ENCODE data around the gene ZNF273. TPM values are rescaled to one million over a fixed set of nuclear protein-coding genes. Genes with fewer than 3 reads are reported as not detected.

ZNF273 gene
- total RNA-seq, 5 donors from 2014 or later (not counting 1 experiment from before 2014, with no cell fraction given): 5.9 to 9.0 (median 7.4) TPM

DNA sequence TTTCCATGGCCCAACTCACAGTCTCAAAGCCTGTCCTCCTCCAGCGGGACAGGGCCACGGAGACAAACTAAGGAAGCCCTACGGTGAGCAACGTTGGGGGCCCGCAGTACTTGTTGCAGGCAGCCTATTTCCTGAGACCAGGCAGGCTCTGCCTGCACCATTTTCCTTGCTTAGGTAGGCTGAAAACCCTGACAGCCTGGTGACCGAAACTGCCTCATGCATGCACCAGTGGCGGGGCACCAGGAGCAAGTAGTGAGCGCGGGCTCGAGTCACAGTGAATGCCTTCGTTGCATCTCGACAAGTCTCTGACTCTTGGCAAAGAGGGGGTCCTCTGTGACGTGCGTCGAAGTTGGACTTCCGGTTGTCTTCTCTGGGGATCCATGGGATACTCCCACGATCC, 23.3 kb upstream of the ZNF273 start:
- ATAC-seq (replicated peaks in 1 of 4): no peak
- Histone ChIP-seq H3K4me3 (ENCODE audit: control insufficient read depth in 1 of 2, extremely low read depth in 1 of 2, low read length in 1 of 2) (no peak overlapping the region), H3K4me1 (ENCODE audit: control insufficient read depth in 1 of 2, extremely low read depth in 1 of 2, insufficient read depth in 2 of 2, low read length in 2 of 2) (peaks cover 0 to 25% of the 10 kb centered on the region in 2 experiments), H3K36me3 (ENCODE audit: control insufficient read depth in 2 of 2, extremely low read depth in 1 of 2, insufficient read depth in 1 of 2, low read length in 1 of 2) (no peaks in the 10 kb centered on the region), H3K9me3 (no peaks in the 10 kb centered on the region), H3K27ac (ENCODE audit: low read length) (no peak overlapping the region), H3K27me3 (replicated peaks in 1 of 2; ENCODE audit: control insufficient read depth in 2 of 2, extremely low read depth in 1 of 2, insufficient read depth in 2 of 2, low read length in 1 of 2) (peaks cover 0 to 81% of the 10 kb centered on the region in 2 experiments)
- no peak overlapping the region for H3K27ac Mint-ChIP-seq
- peaks cover 42 to 64% of the 10 kb centered on the region in 2 donors for H3K27me3 Mint-ChIP-seq
- H3K4me3 Mint-ChIP-seq: no peak overlapping the region
- H3K4me1 Mint-ChIP-seq: peaks cover 14 to 19% (median 17%) of the 10 kb centered on the region in 3 donors
- ChIA-PET POLR2A (no interaction called here), CTCF (no interaction called here)
- no peaks in the 10 kb centered on the region for H3K36me3 Mint-ChIP-seq
- DNase-seq: peak in 1 of 35 experiments; percentile 2
- WGBS (ENCODE audit: insufficient coverage): 93% methylated on average over 17 of the region's 17 CpGs
- no peaks in the 10 kb centered on the region for H3K9me3 Mint-ChIP-seq

DNA sequence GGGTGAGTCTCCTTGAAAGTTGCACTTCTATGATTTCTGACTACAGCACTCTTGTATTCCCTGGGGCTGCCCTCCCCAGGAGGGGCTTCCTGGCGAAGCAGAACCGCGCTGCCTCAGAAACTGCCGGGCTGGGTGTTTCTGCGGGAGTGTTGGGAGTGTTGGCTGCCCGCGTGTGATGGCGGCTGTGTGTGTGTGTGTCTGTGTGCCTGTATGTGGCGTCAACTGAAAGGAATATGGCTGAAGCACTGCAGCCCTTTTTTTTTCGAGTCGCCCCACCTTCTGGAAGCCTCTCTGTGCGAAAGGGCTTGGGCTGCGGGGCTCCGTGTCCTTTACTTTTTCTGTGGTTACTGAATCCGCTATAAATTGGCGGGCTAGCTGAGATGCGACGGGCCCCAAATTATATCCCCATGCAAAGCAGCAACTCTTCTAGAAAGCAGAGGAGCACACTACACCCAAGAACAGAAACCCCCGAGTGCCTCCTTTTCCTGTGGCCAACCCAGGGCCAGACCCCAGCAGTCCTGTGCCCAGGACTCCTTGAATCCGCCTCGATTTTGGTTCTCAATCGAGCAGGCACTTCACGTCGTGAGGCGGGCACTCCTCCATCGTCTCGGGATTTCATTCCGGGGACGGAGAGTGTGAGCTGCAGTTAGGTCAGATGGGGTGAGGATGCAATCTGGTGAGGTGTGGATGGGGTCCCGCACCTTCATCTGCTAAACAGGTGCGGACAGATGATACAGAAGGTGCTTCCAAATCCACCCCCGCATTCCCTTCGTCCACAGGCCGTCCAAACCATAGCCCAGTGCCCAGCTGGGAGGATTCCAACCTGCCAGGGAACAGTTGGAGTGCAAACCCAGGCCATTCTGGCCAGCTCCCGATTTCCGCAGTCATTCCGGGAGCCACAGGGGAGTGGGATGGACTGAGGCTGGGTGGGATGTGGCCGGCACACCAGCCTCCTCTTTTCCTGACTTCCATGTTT, 22.5 kb upstream of the ZNF273 start:
- Histone ChIP-seq H3K4me1 (ENCODE audit: control insufficient read depth in 1 of 2, extremely low read depth in 1 of 2, insufficient read depth in 2 of 2, low read length in 2 of 2) (peaks cover 0 to 25% of the 10 kb centered on the region in 2 experiments), H3K4me3 (ENCODE audit: control insufficient read depth in 1 of 2, extremely low read depth in 1 of 2, low read length in 1 of 2) (no peak overlapping the region), H3K36me3 (ENCODE audit: control insufficient read depth in 2 of 2, extremely low read depth in 1 of 2, insufficient read depth in 1 of 2, low read length in 1 of 2) (no peaks in the 10 kb centered on the region), H3K27me3 (replicated peaks in 1 of 2; ENCODE audit: control insufficient read depth in 2 of 2, extremely low read depth in 1 of 2, insufficient read depth in 2 of 2, low read length in 1 of 2) (peaks cover 0 to 79% of the 10 kb centered on the region in 2 experiments), H3K9me3 (no peaks in the 10 kb centered on the region), H3K27ac (ENCODE audit: low read length) (no peak overlapping the region)
- H3K27me3 Mint-ChIP-seq: peaks cover 43 to 72% of the 10 kb centered on the region in 2 donors
- H3K36me3 Mint-ChIP-seq: no peaks in the 10 kb centered on the region
- H3K4me1 Mint-ChIP-seq: peaks cover 14 to 19% (median 17%) of the 10 kb centered on the region in 3 donors
- H3K9me3 Mint-ChIP-seq: no peaks in the 10 kb centered on the region
- POLR2A ChIA-PET: no interaction called here
- no peak overlapping the region for H3K4me3 Mint-ChIP-seq
- CTCF ChIA-PET: interaction anchor here in 1 of 2 donors (0.7 kb wide), 1 partner anchor 84 kb away, joined by 5 read pairs; no protein-coding TSS in a partner anchor
- WGBS (ENCODE audit: insufficient coverage): 93% methylated on average over 27 of the region's 38 CpGs
- no peak overlapping the region for H3K27ac Mint-ChIP-seq
- DNase-seq (peak in 1 of 35 experiments; percentile 4), ATAC-seq (replicated peaks in 1 of 4) (no peak)

DNA sequence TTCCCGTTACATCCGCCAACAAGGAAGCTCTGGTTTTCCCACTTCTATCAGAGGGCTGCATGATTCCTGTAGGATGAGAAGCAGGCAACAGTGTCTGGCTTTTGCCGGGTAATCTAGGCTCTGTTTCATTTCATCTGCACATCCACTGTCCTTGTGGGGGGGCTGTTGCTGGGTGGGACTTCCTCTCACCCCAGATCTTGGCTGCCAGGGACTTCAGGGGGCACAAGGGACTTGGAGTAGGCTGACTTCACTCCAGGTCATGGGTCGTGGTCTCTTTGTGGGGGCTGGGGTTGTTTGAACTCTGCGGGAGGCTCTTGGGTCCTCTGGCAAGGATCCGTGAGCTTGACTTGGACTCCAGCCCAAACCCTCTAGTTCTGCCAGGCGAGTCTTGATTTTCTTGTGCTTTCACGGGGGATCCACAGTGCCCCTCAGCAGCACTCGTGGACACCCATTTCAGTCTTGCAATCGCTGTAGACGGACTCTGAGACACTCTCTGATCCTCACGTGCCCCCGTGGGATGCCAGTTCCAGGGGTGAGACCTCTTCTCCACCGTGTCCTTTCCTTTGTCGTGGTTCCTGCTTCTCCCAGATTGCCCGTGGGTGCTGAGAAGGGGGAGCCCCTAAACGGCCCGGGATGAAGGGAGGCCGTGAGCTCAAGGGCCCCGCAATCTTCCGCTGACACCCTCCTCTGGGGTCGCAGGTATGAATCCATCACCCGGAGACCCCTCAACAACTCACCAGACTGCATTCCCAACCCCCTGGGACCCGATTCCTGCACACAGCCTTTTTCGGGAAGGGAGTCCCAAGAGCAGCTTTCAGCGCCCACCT, 21.4 kb upstream of the ZNF273 start:
- Histone ChIP-seq H3K36me3 (ENCODE audit: control insufficient read depth in 2 of 2, extremely low read depth in 1 of 2, insufficient read depth in 1 of 2, low read length in 1 of 2) (no peaks in the 10 kb centered on the region), H3K9me3 (no peaks in the 10 kb centered on the region), H3K4me1 (ENCODE audit: control insufficient read depth in 1 of 2, extremely low read depth in 1 of 2, insufficient read depth in 2 of 2, low read length in 2 of 2) (peaks cover 0 to 25% of the 10 kb centered on the region in 2 experiments), H3K27me3 (replicated peaks in 1 of 2; ENCODE audit: control insufficient read depth in 2 of 2, extremely low read depth in 1 of 2, insufficient read depth in 2 of 2, low read length in 1 of 2) (peaks cover 0 to 75% of the 10 kb centered on the region in 2 experiments), H3K4me3 (ENCODE audit: control insufficient read depth in 1 of 2, extremely low read depth in 1 of 2, low read length in 1 of 2) (peak overlapping the region; percentile 20 to 29), H3K27ac (ENCODE audit: low read length) (no peak overlapping the region)
- peak overlapping the region in 1 of 3 donors; percentile 70 for H3K4me3 Mint-ChIP-seq
- ChIA-PET POLR2A (no interaction called here), CTCF (interaction anchor here in 1 of 2 donors (0.7 kb wide), 1 partner anchor 85 kb away, joined by 5 read pairs; no protein-coding TSS in a partner anchor)
- DNase-seq (peak in 1 of 35 experiments; percentile 1), ATAC-seq (replicated peaks in 1 of 4) (no peak)
- no peak overlapping the region for H3K27ac Mint-ChIP-seq
- peaks cover 14 to 19% (median 17%) of the 10 kb centered on the region in 3 donors for H3K4me1 Mint-ChIP-seq
- H3K9me3 Mint-ChIP-seq: no peaks in the 10 kb centered on the region
- H3K27me3 Mint-ChIP-seq: peaks cover 48 to 76% of the 10 kb centered on the region in 2 donors
- no peaks in the 10 kb centered on the region for H3K36me3 Mint-ChIP-seq
- WGBS (ENCODE audit: insufficient coverage): 86% methylated on average over 19 of the region's 26 CpGs

DNA sequence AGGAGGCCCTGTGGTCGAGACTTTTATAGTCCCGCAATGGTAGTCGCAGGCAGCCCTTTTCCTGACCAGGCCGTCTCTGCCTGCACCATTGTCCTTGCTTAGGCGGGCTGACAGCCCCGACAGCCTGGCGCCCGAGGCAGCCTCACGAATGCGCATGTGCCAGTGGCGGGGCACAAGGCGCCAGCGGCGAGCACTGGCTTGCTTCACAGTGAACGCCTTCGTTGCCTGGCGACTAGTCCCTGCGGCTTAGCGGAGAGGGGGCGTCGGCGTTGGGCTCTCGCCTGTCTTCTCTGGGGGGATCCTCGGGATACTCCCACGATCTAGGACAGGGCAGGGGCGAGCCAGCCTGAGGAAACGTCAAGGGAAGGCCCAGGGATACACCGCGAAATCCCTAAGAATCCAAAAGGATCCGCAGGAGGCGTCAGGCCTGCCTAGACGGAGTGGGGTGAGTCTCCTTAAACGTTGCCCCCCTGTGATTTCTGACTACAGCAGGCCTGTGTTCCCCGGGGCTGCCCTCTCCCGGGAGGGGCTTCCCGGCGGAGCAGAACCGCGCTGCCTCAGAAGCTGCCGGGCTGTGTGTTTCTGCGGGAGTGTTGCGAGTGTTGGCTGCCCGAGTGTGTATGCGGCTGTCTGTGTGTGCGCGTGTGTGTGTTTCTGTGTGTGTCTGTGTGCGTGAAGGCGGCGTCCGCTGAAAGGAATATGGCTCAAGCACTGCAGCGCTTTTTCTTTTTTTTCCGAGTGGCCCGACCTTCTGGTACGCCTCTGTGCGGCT, 20.5 kb upstream of the ZNF273 start:
- H3K9me3 Mint-ChIP-seq: no peaks in the 10 kb centered on the region
- Histone ChIP-seq H3K36me3 (ENCODE audit: control insufficient read depth in 2 of 2, extremely low read depth in 1 of 2, insufficient read depth in 1 of 2, low read length in 1 of 2) (no peaks in the 10 kb centered on the region), H3K9me3 (no peaks in the 10 kb centered on the region), H3K4me3 (ENCODE audit: control insufficient read depth in 1 of 2, extremely low read depth in 1 of 2, low read length in 1 of 2) (peak overlapping the region; percentile 29 to 33), H3K27me3 (replicated peaks in 1 of 2; ENCODE audit: control insufficient read depth in 2 of 2, extremely low read depth in 1 of 2, insufficient read depth in 2 of 2, low read length in 1 of 2) (peaks cover 0 to 73% of the 10 kb centered on the region in 2 experiments), H3K4me1 (ENCODE audit: control insufficient read depth in 1 of 2, extremely low read depth in 1 of 2, insufficient read depth in 2 of 2, low read length in 2 of 2) (peaks cover 0 to 17% of the 10 kb centered on the region in 2 experiments), H3K27ac (ENCODE audit: low read length) (no peak overlapping the region)
- peak in 5 of 35 experiments; percentile 9 to 26 (median 22) for DNase-seq
- no peaks in the 10 kb centered on the region for H3K36me3 Mint-ChIP-seq
- H3K4me3 Mint-ChIP-seq: peak overlapping the region; percentile 51 to 70 (median 59)
- CTCF ChIA-PET: no interaction called here
- H3K27ac Mint-ChIP-seq: no peak overlapping the region
- peak; percentile 14 to 37 (median 32) for ATAC-seq (replicated peaks in 1 of 4)
- peaks cover 9 to 13% (median 12%) of the 10 kb centered on the region in 3 donors for H3K4me1 Mint-ChIP-seq
- peaks cover 51 to 77% of the 10 kb centered on the region in 2 donors for H3K27me3 Mint-ChIP-seq
- POLR2A ChIA-PET: no interaction called here
- 19% methylated on average over 55 of the region's 55 CpGs for WGBS (ENCODE audit: insufficient coverage)

DNA sequence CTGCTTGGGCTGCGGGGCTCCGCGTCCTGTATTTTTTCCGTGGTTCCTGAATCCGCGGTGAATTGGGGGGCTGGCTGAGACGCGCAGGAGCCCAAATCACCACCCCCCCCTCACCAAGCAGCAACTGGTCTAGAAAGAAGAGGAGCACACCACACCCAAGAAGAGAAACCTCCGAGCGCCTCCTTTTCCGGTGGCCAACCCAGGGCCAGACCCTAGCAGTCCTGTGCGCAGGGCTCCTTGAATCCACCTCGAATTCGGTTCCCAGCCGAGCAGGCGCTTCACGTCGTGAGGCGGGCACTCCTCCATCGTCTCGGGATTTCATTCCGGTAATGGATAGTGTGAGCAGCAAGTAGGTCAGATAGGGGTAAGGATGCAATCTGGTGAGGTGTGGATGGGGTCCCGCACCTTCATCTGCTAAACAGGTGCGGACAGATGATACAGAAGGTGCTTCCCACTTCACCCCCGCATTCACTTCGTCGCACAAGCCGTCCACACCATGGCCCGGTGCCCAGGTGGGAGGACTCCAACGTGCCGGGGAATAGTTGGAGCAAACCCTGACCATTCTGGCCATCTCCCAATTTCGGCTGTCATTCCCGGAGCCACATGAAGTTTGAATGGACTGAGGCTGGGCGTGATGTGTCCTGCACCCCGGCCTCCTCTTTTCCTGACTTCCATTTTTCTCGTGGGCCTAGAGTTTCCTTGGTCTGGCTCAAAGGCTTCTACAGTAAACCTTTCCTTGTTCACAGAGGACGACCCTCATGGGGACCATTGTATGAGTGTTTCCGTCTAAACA, 19.8 kb upstream of the ZNF273 start:
- WGBS (ENCODE audit: insufficient coverage): 56% methylated on average over 17 of the region's 38 CpGs
- Histone ChIP-seq H3K36me3 (ENCODE audit: control insufficient read depth in 2 of 2, extremely low read depth in 1 of 2, insufficient read depth in 1 of 2, low read length in 1 of 2) (no peaks in the 10 kb centered on the region), H3K27ac (ENCODE audit: low read length) (no peak overlapping the region), H3K4me1 (ENCODE audit: control insufficient read depth in 1 of 2, extremely low read depth in 1 of 2, insufficient read depth in 2 of 2, low read length in 2 of 2) (peaks cover 0 to 19% of the 10 kb centered on the region in 2 experiments), H3K27me3 (replicated peaks in 1 of 2; ENCODE audit: control insufficient read depth in 2 of 2, extremely low read depth in 1 of 2, insufficient read depth in 2 of 2, low read length in 1 of 2) (peaks cover 0 to 73% of the 10 kb centered on the region in 2 experiments), H3K9me3 (no peaks in the 10 kb centered on the region), H3K4me3 (ENCODE audit: control insufficient read depth in 1 of 2, extremely low read depth in 1 of 2, low read length in 1 of 2) (no peak overlapping the region)
- no peak for ATAC-seq (replicated peaks in 1 of 4)
- Mint-ChIP-seq H3K36me3 (no peaks in the 10 kb centered on the region), H3K4me1 (peaks cover 10 to 16% (median 12%) of the 10 kb centered on the region in 3 donors), H3K27ac (no peak overlapping the region), H3K9me3 (no peaks in the 10 kb centered on the region), H3K4me3 (peak overlapping the region; percentile 51 to 70 (median 59)), H3K27me3 (peaks cover 54 to 79% of the 10 kb centered on the region in 2 donors)
- POLR2A ChIA-PET: no interaction called here
- peak in 1 of 35 experiments; percentile 4 for DNase-seq
- CTCF ChIA-PET: no interaction called here

Measured in T-cell (primary cell).